Neuronal stem cell (in vitro differentiated cells): ENCODE data around the gene SOST.

Experiments
- DNase-seq: peaks from one replicate; pipeline ENCODE4 v3.0.0-alpha.2; 2013; ENCODE audit warnings: low spot score
- H2AFZ ChIP-seq: one replicate; pipeline ENCODE4 v1.6.1; 2013; ENCODE audit warnings: mild to moderate bottlenecking, low read length, inconsistent platforms
- H2AK5ac ChIP-seq: 2 replicates; pipeline ENCODE4 v1.6.1; 2013; ENCODE audit warnings: low read depth, mild to moderate bottlenecking, inconsistent platforms, low read length, moderate library complexity, mixed read lengths
- H2BK120ac ChIP-seq: 2 replicates; pipeline ENCODE4 v1.6.1; 2013; ENCODE audit warnings: low read depth, mild to moderate bottlenecking, inconsistent platforms, low read length, moderate library complexity, mixed read lengths
- H2BK12ac ChIP-seq: one replicate; pipeline ENCODE4 v1.6.1; 2013; ENCODE audit warnings: low read length, inconsistent platforms
- H2BK15ac ChIP-seq: 2 replicates; pipeline ENCODE4 v1.6.1; 2013; ENCODE audit warnings: mild to moderate bottlenecking, low read length, inconsistent platforms, mixed read lengths
- H2BK5ac ChIP-seq: one replicate; pipeline ENCODE4 v1.6.1; 2013; ENCODE audit warnings: inconsistent platforms, mild to moderate bottlenecking, low read length, moderate library complexity
- H3K14ac ChIP-seq: one replicate; pipeline ENCODE4 v1.6.1; 2013; ENCODE audit warnings: low read length, inconsistent platforms
- H3K18ac ChIP-seq: 2 replicates; pipeline ENCODE4 v1.6.1; 2013; ENCODE audit warnings: low read length, inconsistent platforms
- H3K23ac ChIP-seq: 2 replicates; pipeline ENCODE4 v1.6.1; 2013; ENCODE audit warnings: low read depth, mild to moderate bottlenecking, mixed read lengths, low read length, inconsistent platforms; ENCODE audit not compliant: poor library complexity
- H3K27ac ChIP-seq: replicated peaks from 3 replicates; pipeline ENCODE4 v1.5.1; 2013; ENCODE audit warnings: low read length, inconsistent platforms
- H3K27me3 ChIP-seq, 3 experiments: 2 replicates each; pipeline ENCODE4 v1.6.1; 2013; ENCODE audit warnings: low read length in 3 of 3, mild to moderate bottlenecking in 2 of 3, inconsistent platforms in 1 of 3, low read depth in 1 of 3, mixed read lengths in 1 of 3, moderate library complexity in 1 of 3; ENCODE audit not compliant: control insufficient read depth in 3 of 3, insufficient read depth in 3 of 3
- H3K36me3 ChIP-seq, 2 donors: replicated peaks in 1 of 2; 2 replicates each; pipeline ENCODE4 v1.6.1; 2013; ENCODE audit warnings: low read length in 2 of 2; ENCODE audit not compliant: control insufficient read depth in 2 of 2, insufficient read depth in 2 of 2
- H3K4ac ChIP-seq: 2 replicates; pipeline ENCODE4 v1.6.1; 2013; ENCODE audit warnings: inconsistent platforms, mild to moderate bottlenecking, low read length, moderate library complexity
- H3K4me1 ChIP-seq, 2 donors: 1 replicate in 1 of 2; 2 replicates in 1 of 2; pipeline ENCODE4 v1.6.1; 2013; ENCODE audit warnings: low read length in 2 of 2, low read depth in 1 of 2; ENCODE audit not compliant: control insufficient read depth in 2 of 2, insufficient read depth in 1 of 2
- H3K4me2 ChIP-seq: one replicate; pipeline ENCODE4 v1.6.1; 2013; ENCODE audit warnings: mild to moderate bottlenecking, low read length, inconsistent platforms; ENCODE audit not compliant: insufficient read depth, poor library complexity, severe bottlenecking
- H3K4me3 ChIP-seq, 2 donors: 2 replicates each; pipeline ENCODE4 v1.5.1; 2013; ENCODE audit warnings: low read length in 2 of 2, mild to moderate bottlenecking in 2 of 2, inconsistent platforms in 1 of 2, moderate library complexity in 1 of 2
- H3K79me1 ChIP-seq: one replicate; pipeline ENCODE4 v1.6.1; 2013; ENCODE audit warnings: low read depth, mild to moderate bottlenecking, inconsistent platforms, low read length, moderate library complexity
- H3K9ac ChIP-seq: one replicate; pipeline ENCODE4 v1.6.1; 2013; ENCODE audit warnings: mild to moderate bottlenecking, low read depth, low read length, inconsistent platforms; ENCODE audit not compliant: poor library complexity
- H3K9me3 ChIP-seq, 2 donors: replicated peaks in 1 of 2; 2 replicates each; pipeline versions ENCODE3 to v1.6.1; 2013; ENCODE audit warnings: low read length in 2 of 2, mild to moderate bottlenecking in 2 of 2, inconsistent platforms in 1 of 2, low read depth in 1 of 2, mixed read lengths in 1 of 2, moderate library complexity in 1 of 2; ENCODE audit not compliant: control insufficient read depth in 2 of 2, insufficient read depth in 1 of 2
- H4K8ac ChIP-seq: one replicate; pipeline ENCODE4 v1.6.1; 2013; ENCODE audit warnings: low read depth, mild to moderate bottlenecking, inconsistent platforms, low read length, moderate library complexity
- H4K91ac ChIP-seq: one replicate; pipeline ENCODE4 v1.6.1; 2013; ENCODE audit warnings: low read length, low read depth, mild to moderate bottlenecking, inconsistent platforms; ENCODE audit not compliant: poor library complexity
- WGBS, 2 donors: extraction: QIAGEN DNeasy Blood & Tissue Kit; methylation state at CpG; one replicate each; pipeline ENCODE4 v1.1.7; 2013; ENCODE audit warnings: missing lambda C conversion rate in 2 of 2, mixed read lengths in 1 of 2; ENCODE audit not compliant: insufficient read length in 2 of 2, insufficient replicate concordance in 1 of 2; ENCODE audit errors: extremely low coverage in 2 of 2; 5-methylcytosine and 5-hydroxymethylcytosine counted together

Gene SOST

DNA sequence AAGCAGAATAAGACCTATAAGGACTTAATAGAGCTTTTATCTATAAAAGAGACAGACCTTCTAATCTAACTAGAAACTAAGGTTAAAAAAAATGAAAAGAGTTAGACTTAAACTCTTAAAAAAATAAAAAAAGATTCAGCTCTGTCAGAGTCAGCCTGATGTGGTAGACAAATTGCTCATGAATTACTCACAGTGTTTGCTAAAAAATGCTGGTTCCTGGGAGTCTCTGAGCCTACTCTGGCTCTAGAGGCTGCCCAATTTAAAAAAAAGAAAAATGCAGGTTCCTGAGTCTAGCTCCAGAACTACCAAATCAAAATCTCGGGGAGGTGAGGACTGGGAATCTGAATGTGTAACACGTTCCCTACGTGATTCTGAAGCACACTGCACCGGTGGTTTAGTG is 18.1 kb downstream of the SOST start:
- Histone ChIP-seq H3K9me3 (no peaks in the 10 kb centered on the region), H3K9ac (no peak overlapping the region), H2BK12ac (no peak overlapping the region), H2BK120ac (no peak overlapping the region), H2AK5ac (no peak overlapping the region), H3K4me3 (no peak overlapping the region), H3K79me1 (no peaks in the 10 kb centered on the region), H3K27me3 (peaks cover 0 to 36% (median 0%) of the 10 kb centered on the region in 3 experiments), H3K4me2 (no peak overlapping the region), H2BK5ac (no peak overlapping the region), H3K18ac (no peak overlapping the region), H2AFZ (no peak overlapping the region), H3K27ac (no peak overlapping the region), H4K91ac (no peak overlapping the region), H3K4ac (no peak overlapping the region), H3K36me3 (no peaks in the 10 kb centered on the region), H4K8ac (no peak overlapping the region), H3K23ac (no peak overlapping the region), H3K4me1 (peaks cover 0 to 6% of the 10 kb centered on the region in 2 donors), H3K14ac (no peak overlapping the region), H2BK15ac (no peak overlapping the region)
- no peak for DNase-seq
- WGBS, 2 donors = no CpG with 5 or more reads among the region's 4 CpGs

DNA sequence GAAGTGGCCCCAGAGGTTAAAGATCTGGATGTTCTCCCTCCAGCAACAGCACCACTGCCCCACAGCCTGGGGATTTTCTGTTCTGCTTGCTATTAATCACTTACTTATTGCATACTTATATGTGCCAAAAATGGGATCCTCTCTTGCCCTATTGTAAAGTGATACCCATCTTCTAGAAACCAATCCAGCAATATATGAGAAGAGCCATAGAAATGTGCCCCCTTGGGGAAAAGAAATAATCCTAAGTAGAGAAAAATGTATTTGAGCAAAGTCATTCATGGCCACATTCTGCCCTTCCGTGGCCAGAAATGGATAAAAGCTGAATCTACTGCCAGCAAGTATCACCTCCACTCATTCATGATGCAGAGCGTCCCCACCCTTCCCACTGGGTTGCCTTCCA is 20.9 kb downstream of the SOST start:
- peaks cover 0 to 21% (median 0%) of the 10 kb centered on the region in 3 experiments for H3K27me3 ChIP-seq
- H2BK120ac ChIP-seq = no peak overlapping the region
- H2BK12ac ChIP-seq = no peak overlapping the region
- no peak overlapping the region for H2BK5ac ChIP-seq
- H3K9ac ChIP-seq = no peak overlapping the region
- H3K4me2 ChIP-seq = no peak overlapping the region
- H4K8ac ChIP-seq = no peak overlapping the region
- H3K18ac ChIP-seq = no peak overlapping the region
- H3K23ac ChIP-seq = no peak overlapping the region
- no peaks in the 10 kb centered on the region for H3K9me3 ChIP-seq
- no peak overlapping the region for H2BK15ac ChIP-seq
- no peak for DNase-seq
- WGBS, 2 donors = no CpG with 5 or more reads among the region's 2 CpGs
- peaks cover 0 to 1% of the 10 kb centered on the region in 2 donors for H3K4me1 ChIP-seq
- H2AFZ ChIP-seq = no peak overlapping the region
- H2AK5ac ChIP-seq = no peak overlapping the region
- no peak overlapping the region for H3K14ac ChIP-seq
- no peak overlapping the region for H3K4ac ChIP-seq
- no peak overlapping the region for H3K4me3 ChIP-seq
- H3K27ac ChIP-seq = no peak overlapping the region
- H3K36me3 ChIP-seq = no peaks in the 10 kb centered on the region
- H4K91ac ChIP-seq = no peak overlapping the region
- no peaks in the 10 kb centered on the region for H3K79me1 ChIP-seq

DNA sequence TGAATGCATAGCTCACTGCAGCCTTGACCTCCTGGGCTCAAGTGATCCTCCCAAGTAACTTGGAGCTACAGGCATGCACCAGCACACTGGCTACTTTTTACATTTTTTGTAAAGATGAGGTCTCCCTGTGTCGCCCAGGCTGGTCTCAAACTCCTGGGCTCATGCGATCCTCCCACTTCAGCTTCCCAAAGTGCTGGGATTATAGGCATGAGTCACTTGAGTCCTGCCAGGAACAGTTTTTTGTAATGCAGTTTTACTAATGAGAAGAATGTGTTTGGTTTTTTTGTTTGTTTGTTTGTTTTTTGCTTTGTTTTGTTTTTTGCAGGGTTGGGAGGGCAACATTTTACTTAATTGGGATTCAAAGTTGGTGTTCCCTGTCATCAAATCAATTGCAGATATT is 22.2 kb downstream of the SOST start:
- H2AFZ ChIP-seq = no peak overlapping the region
- no peak overlapping the region for H3K4ac ChIP-seq
- no peak overlapping the region for H3K4me2 ChIP-seq
- no peak overlapping the region for H3K23ac ChIP-seq
- no peak overlapping the region for H2BK5ac ChIP-seq
- H2BK12ac ChIP-seq = no peak overlapping the region
- H3K27me3 ChIP-seq = peaks cover 0 to 21% (median 0%) of the 10 kb centered on the region in 3 experiments
- H3K9ac ChIP-seq = no peak overlapping the region
- no peak overlapping the region for H4K91ac ChIP-seq
- H3K9me3 ChIP-seq = no peaks in the 10 kb centered on the region
- no peak overlapping the region for H2BK120ac ChIP-seq
- no peak overlapping the region for H3K27ac ChIP-seq
- no peaks in the 10 kb centered on the region for H3K36me3 ChIP-seq
- peaks cover 0 to 1% of the 10 kb centered on the region in 2 donors for H3K4me1 ChIP-seq
- H2BK15ac ChIP-seq = no peak overlapping the region
- H3K18ac ChIP-seq = no peak overlapping the region
- DNase-seq = no peak
- no peak overlapping the region for H3K14ac ChIP-seq
- no peak overlapping the region for H3K4me3 ChIP-seq
- no peak overlapping the region for H2AK5ac ChIP-seq
- H3K79me1 ChIP-seq = no peaks in the 10 kb centered on the region
- no peak overlapping the region for H4K8ac ChIP-seq
- no CpG with 5 or more reads among the region's 2 CpGs for WGBS, 2 donors

DNA sequence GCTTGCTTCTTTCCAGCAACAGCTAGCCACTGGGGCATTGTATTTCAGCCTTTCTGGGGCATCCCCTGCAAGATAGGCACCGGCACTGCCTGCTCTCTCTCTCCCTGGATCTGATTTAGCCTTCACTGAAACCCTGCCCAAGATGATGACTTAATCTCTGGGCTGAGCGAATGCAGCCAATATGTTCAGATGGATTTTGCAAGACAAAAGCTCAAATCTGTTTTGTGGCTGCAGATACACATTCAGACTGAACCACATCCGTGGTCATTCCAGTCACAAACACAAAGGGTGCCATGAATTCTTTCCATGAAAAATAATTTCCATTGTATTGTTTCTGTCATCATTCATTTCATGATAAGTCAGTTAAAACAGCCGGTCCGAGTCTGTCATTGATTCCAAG is 24.2 kb downstream of the SOST start:
- no peaks in the 10 kb centered on the region for H3K79me1 ChIP-seq
- no peak overlapping the region for H2AFZ ChIP-seq
- H3K23ac ChIP-seq = no peak overlapping the region
- H4K91ac ChIP-seq = no peak overlapping the region
- no peak overlapping the region for H3K4me3 ChIP-seq
- no peak overlapping the region for H3K4me2 ChIP-seq
- peaks cover 0 to 10% (median 0%) of the 10 kb centered on the region in 3 experiments for H3K27me3 ChIP-seq
- H2BK5ac ChIP-seq = no peak overlapping the region
- peaks cover 0 to 1% of the 10 kb centered on the region in 2 donors for H3K4me1 ChIP-seq
- no peak overlapping the region for H3K27ac ChIP-seq
- no CpG with 5 or more reads among the region's 5 CpGs for WGBS, 2 donors
- H2BK15ac ChIP-seq = no peak overlapping the region
- H3K9me3 ChIP-seq = peaks cover 0 to 2% of the 10 kb centered on the region in 2 donors
- no peak overlapping the region for H3K9ac ChIP-seq
- no peaks in the 10 kb centered on the region for H3K36me3 ChIP-seq
- H4K8ac ChIP-seq = no peak overlapping the region
- no peak overlapping the region for H2BK120ac ChIP-seq
- DNase-seq = no peak
- H3K18ac ChIP-seq = no peak overlapping the region
- no peak overlapping the region for H2AK5ac ChIP-seq
- no peak overlapping the region for H3K4ac ChIP-seq
- H2BK12ac ChIP-seq = no peak overlapping the region
- no peak overlapping the region for H3K14ac ChIP-seq
